ENCODE measurements around the gene RELN. TPM values are rescaled to one million over a fixed set of nuclear protein-coding genes. Genes with fewer than 3 reads are reported as not detected.

The RELN gene
- total RNA-seq, 1 donor from 2014 or later: 0.44 TPM

GRCh38 chr7:103605640-103606039 lies 383.8 kb downstream of the RELN start:
- DNase-seq: no peak
- no peak for TF ChIP-seq CTCF (IDR thresholded peaks at IDR 0.05; ENCODE audit: borderline replicate concordance)
- H3K4me3 ChIP-seq: no peak overlapping the region
- no peaks in the 10 kb centered on the region for H3K36me3 ChIP-seq
- H3K4me1 ChIP-seq: no peaks in the 10 kb centered on the region
- H3K27ac ChIP-seq (replicated peaks): no peak overlapping the region
- H3K9me3 ChIP-seq (replicated peaks): no peaks in the 10 kb centered on the region
- H3K27me3 ChIP-seq (ENCODE audit: low read depth): no peaks in the 10 kb centered on the region
- intact Hi-C loops (cut with micrococcal nuclease): no loop called here

- H3K27me3 ChIP-seq (ENCODE audit: low read depth): no peaks in the 10 kb centered on the region
- H3K4me3 ChIP-seq: no peak overlapping the region
- intact Hi-C loops (cut with micrococcal nuclease): no loop called here
- H3K27ac ChIP-seq (replicated peaks): no peak overlapping the region
- H3K4me1 ChIP-seq: no peaks in the 10 kb centered on the region
- TF ChIP-seq CTCF (IDR thresholded peaks at IDR 0.05; ENCODE audit: borderline replicate concordance): no peak
- H3K9me3 ChIP-seq (replicated peaks): no peaks in the 10 kb centered on the region
- no peak for DNase-seq
- no peaks in the 10 kb centered on the region for H3K36me3 ChIP-seq
These were observed 391.0 kb downstream of the RELN start for GRCh38 chr7:103598326-103598905.

GRCh38 chr7:103597606-103598005 lies 391.9 kb downstream of the RELN start:
- no peak for TF ChIP-seq CTCF (IDR thresholded peaks at IDR 0.05; ENCODE audit: borderline replicate concordance)
- H3K36me3 ChIP-seq: no peaks in the 10 kb centered on the region

GRCh38 chr7:103594186-103594585 lies 395.3 kb downstream of the RELN start:
- H3K9me3 ChIP-seq (replicated peaks): no peaks in the 10 kb centered on the region
- H3K36me3 ChIP-seq: no peaks in the 10 kb centered on the region
- no peak for TF ChIP-seq CTCF (IDR thresholded peaks at IDR 0.05; ENCODE audit: borderline replicate concordance)
- no peak overlapping the region for H3K27ac ChIP-seq (replicated peaks)
- no peak for DNase-seq
- no peak overlapping the region for H3K4me3 ChIP-seq
- no peaks in the 10 kb centered on the region for H3K4me1 ChIP-seq
- intact Hi-C loops (cut with micrococcal nuclease): no loop called here
- H3K27me3 ChIP-seq (ENCODE audit: low read depth): no peaks in the 10 kb centered on the region

More at GRCh38 chr7:103597606-103598005, 391.9 kb downstream of the RELN start:
- Histone ChIP-seq H3K27me3 (ENCODE audit: low read depth) (no peaks in the 10 kb centered on the region), H3K9me3 (replicated peaks) (no peaks in the 10 kb centered on the region), H3K4me1 (no peaks in the 10 kb centered on the region), H3K27ac (replicated peaks) (no peak overlapping the region), H3K4me3 (no peak overlapping the region)
- intact Hi-C loops (cut with micrococcal nuclease): no loop called here
- DNase-seq: no peak

- H3K36me3 ChIP-seq: no peaks in the 10 kb centered on the region
- intact Hi-C loops (cut with micrococcal nuclease): no loop called here
- no peaks in the 10 kb centered on the region for H3K4me1 ChIP-seq
- no peaks in the 10 kb centered on the region for H3K27me3 ChIP-seq (ENCODE audit: low read depth)
- H3K9me3 ChIP-seq (replicated peaks): no peaks in the 10 kb centered on the region
- no peak overlapping the region for H3K27ac ChIP-seq (replicated peaks)
- TF ChIP-seq CTCF (IDR thresholded peaks at IDR 0.05; ENCODE audit: borderline replicate concordance): no peak
- H3K4me3 ChIP-seq: no peak overlapping the region
- DNase-seq: no peak
These were observed 395.8 kb downstream of the RELN start for GRCh38 chr7:103593691-103594090.
